ENCODE measurements around the gene ESR1. TPM values are rescaled to one million over a fixed set of nuclear protein-coding genes. Genes with fewer than 3 reads are reported as not detected.

Gene ESR1
- total RNA-seq, 1 experiment from 2014 or later: not detected

DNA sequence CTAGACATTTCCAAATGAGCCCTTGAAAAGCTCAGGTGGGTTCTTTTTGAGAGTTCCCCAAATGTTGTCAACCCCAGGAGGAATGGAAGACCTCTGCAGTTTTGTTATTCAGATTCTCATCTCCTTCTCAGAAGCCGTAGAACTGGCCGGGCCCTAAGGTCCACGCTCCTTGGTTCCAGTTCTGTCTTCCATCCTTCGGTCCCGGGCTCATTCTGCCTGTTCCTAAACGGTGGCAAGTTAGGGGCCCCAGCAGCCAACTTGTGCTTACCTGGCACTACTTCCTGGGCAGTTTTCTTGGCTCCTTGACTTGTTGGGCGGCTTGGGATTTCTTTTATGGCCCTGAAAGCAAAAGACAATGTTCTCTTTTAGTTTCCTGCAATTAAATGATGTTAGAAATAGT, 6.4 kb downstream of the ESR1 start:
- peaks cover 7% of the 10 kb centered on the region; the same call in 1 of the 2 replicates for H3K27me3 ChIP-seq (ENCODE audit: insufficient read depth, low read length)

More for the DNA sequence above, 6.4 kb downstream of the ESR1 start:
- peaks cover 5 to 7% of the 10 kb centered on the region in 2 experiments for H3K4me1 Mint-ChIP-seq
- H3K4me3 Mint-ChIP-seq: no peak overlapping the region
- no peak overlapping the region for H2BK5ac ChIP-seq (ENCODE audit: insufficient read length, low read length)
- no peak overlapping the region for H4K91ac ChIP-seq (ENCODE audit: insufficient read length, low read depth, low read length)
- no peak for DNase-seq
- H3K9me3 Mint-ChIP-seq: no peaks in the 10 kb centered on the region
- peaks cover 3% of the 10 kb centered on the region for H3K23me2 ChIP-seq (ENCODE audit: insufficient read length, low read depth, low read length, poor library complexity, severe bottlenecking)
- TF ChIP-seq, protein P1, sequence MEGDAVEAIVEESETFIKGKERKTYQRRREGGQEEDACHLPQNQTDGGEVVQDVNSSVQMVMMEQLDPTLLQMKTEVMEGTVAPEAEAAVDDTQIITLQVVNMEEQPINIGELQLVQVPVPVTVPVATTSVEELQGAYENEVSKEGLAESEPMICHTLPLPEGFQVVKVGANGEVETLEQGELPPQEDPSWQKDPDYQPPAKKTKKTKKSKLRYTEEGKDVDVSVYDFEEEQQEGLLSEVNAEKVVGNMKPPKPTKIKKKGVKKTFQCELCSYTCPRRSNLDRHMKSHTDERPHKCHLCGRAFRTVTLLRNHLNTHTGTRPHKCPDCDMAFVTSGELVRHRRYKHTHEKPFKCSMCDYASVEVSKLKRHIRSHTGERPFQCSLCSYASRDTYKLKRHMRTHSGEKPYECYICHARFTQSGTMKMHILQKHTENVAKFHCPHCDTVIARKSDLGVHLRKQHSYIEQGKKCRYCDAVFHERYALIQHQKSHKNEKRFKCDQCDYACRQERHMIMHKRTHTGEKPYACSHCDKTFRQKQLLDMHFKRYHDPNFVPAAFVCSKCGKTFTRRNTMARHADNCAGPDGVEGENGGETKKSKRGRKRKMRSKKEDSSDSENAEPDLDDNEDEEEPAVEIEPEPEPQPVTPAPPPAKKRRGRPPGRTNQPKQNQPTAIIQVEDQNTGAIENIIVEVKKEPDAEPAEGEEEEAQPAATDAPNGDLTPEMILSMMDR (conservative IDR thresholded peaks at IDR 0.05): no peak
- no peak overlapping the region for H2BK12ac ChIP-seq (ENCODE audit: insufficient read length, low read depth, low read length)
- H2AK5ac ChIP-seq (ENCODE audit: insufficient read length, low read length): no peak overlapping the region
- no peak overlapping the region for H4K5ac ChIP-seq (ENCODE audit: insufficient read length, low read depth, low read length)
- no peak overlapping the region for H3K56ac ChIP-seq (ENCODE audit: insufficient read length, low read depth, low read length)
- H3K4me1 ChIP-seq (ENCODE audit: insufficient read depth, low read length): peaks cover 3% of the 10 kb centered on the region; the same call in 1 of the 2 replicates
- no peaks in the 10 kb centered on the region for H4K20me1 ChIP-seq (ENCODE audit: control insufficient read depth, insufficient read depth, insufficient read length)
- no peak overlapping the region for H2AFZ ChIP-seq (ENCODE audit: low read length)
- no peak overlapping the region for H4K8ac ChIP-seq (replicated peaks; ENCODE audit: insufficient read length, low read depth, low read length)
- H3K79me1 ChIP-seq (ENCODE audit: insufficient read depth, low read depth, low read length, poor library complexity, severe bottlenecking): no peaks in the 10 kb centered on the region
- no CpG with 5 or more reads among the region's 7 CpGs for WGBS (ENCODE audit: extremely low coverage, insufficient read length, low lambda C conversion rate)
- H2BK15ac ChIP-seq (ENCODE audit: low read depth, low read length): no peak overlapping the region
- no peak overlapping the region for H2BK120ac ChIP-seq (ENCODE audit: low read depth, low read length, poor library complexity, severe bottlenecking)
- no peaks in the 10 kb centered on the region for H3K79me2 ChIP-seq (ENCODE audit: insufficient read depth, low read length)
- H3K27ac ChIP-seq (ENCODE audit: insufficient read length, low read depth, low read length): no peak overlapping the region
- H3K18ac ChIP-seq (ENCODE audit: insufficient read length, low read depth, low read length): no peak overlapping the region
- H3K27ac Mint-ChIP-seq: no peak overlapping the region
- no peak overlapping the region for H2BK20ac ChIP-seq (ENCODE audit: low read depth, low read length, poor library complexity, severe bottlenecking)
- no peak overlapping the region for H3K14ac ChIP-seq (ENCODE audit: insufficient read depth, low read length)
- no peak overlapping the region for H3K23ac ChIP-seq (ENCODE audit: insufficient read length, low read depth, low read length)
- no peak overlapping the region for H3T11ph ChIP-seq (ENCODE audit: low read length)
- H3K36me3 Mint-ChIP-seq (ENCODE audit: insufficient read depth in 1 of 3, low read depth in 3 of 3): no peaks in the 10 kb centered on the region; a peak in 1 of 7 replicates
- H3K4ac ChIP-seq (ENCODE audit: low read depth, low read length): no peak overlapping the region
- peaks cover 62% of the 10 kb centered on the region for H3K27me3 Mint-ChIP-seq (ENCODE audit: low read depth)
- no peak overlapping the region for H3K4me2 ChIP-seq (ENCODE audit: insufficient read depth, insufficient read length, low read length)
- no peaks in the 10 kb centered on the region for H3K9me3 ChIP-seq (ENCODE audit: control insufficient read depth, low read depth, low read length)
- no peak overlapping the region for H3K9ac ChIP-seq (ENCODE audit: extremely low read depth, insufficient read length, low read length)
